GM19324 (cell line): Measurements from ENCODE around the gene APOBEC3G.

Experiments
- ATAC-seq: cut with Tn5 transposase; IDR thresholded peaks from one replicate; pipeline ENCODE4 v1.9.1; 2021; ENCODE audit warnings: mild to moderate bottlenecking, moderate library complexity; ENCODE audit not compliant: unreplicated experiment, low FRiP score

Gene APOBEC3G

DNA sequence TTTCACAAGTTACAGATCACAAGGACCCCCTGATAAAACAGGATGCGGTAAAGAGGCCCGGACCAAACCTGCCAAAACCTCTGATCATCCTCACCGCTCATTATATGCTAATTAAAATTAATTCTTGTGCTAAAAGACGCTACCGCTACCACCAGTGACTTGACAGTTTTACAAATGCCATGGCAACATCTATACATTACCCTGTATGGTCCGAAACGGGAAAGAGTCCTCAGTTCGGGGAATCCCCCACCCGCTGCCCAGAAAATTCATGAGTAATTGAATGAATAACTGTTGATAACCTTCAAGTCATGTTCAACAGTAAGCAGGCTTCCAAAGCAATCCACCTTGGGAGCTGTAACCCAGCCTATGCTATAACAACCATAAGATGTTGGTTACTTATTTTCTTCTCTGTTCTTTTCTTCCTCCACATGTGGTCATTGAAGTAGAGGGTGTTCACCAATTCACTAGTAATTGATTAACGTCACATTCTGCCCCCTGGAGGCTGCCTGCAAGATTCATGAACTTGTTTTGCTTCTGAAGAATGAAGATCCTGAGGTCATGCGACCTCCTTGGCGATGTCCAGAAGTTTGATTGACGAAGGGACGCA, 40.6 kb downstream of the APOBEC3G start:
- ATAC-seq, result peak; percentile 40

- ATAC-seq, result no peak
These were observed 43.9 kb downstream of the APOBEC3G start for GRCh38 chr22:39120983-39121382.

GRCh38 chr22:39122772-39123470, 45.8 kb downstream of the APOBEC3G start:
- ATAC-seq, result no peak

DNA sequence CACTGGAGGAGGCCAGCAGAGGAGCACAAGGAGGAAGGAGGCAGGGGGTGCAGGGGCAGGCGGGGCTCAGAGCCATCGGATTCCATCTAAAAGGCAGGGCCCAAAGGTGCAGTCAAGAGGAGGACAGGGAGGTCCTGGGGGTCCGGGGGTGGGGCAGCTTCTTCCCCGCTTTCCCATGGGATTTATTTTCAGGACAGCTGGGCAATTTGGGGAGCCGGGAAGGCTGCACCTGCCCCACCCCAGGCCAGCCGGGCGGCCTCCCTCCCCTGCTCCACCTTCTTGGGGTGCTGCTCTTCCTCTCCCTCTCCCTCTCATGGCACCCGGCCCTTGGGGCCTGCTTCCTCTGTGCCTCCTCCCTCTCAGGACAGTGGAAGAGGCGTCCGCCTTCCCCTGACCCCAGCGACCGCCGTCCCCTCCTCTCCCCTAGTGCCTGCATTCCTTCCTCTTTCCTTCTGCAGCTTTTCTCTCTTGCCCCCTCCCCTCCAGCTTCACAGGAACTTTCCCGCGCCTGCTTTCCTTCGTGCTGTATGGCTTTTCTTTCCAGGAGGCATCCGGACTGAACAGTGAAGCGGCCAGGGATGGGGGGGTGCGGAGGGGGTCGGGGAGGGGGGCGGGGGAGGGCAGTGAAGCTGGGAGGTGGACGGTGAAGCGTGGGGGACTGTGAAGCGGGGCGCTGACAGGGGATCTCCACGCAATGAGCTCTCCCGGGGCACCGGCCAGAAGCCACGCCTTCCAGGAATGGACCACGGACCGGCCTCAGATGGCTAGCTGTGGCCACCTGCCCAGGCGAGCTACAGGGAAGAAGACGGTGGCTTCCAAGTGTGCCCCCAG, 46.9 kb downstream of the APOBEC3G start:
- no peak for ATAC-seq

DNA sequence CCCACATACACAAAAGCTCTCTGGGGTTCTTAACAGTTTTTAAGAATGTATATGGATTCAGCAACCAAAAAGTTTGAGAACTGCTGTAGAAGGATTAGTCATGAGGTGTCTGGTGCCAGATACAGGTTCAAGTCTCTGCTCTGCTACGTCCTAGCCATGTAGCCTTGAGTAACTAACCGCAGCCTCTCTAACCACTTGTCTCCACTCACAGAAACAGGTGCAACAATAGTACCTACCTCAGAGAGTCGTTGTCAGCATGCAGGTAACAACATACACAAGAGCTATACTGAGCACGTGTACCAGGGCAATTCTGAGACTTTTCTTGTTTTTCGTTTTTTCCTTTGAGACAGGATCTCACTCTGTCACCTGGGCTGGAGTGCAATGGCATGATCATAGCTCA, 48.5 kb downstream of the APOBEC3G start:
- no peak for ATAC-seq

- no peak for ATAC-seq
These were observed 51.4 kb downstream of the APOBEC3G start for GRCh38 chr22:39128508-39128907.

- no peak for ATAC-seq
These were observed 52.0 kb downstream of the APOBEC3G start for GRCh38 chr22:39129081-39129480.

DNA sequence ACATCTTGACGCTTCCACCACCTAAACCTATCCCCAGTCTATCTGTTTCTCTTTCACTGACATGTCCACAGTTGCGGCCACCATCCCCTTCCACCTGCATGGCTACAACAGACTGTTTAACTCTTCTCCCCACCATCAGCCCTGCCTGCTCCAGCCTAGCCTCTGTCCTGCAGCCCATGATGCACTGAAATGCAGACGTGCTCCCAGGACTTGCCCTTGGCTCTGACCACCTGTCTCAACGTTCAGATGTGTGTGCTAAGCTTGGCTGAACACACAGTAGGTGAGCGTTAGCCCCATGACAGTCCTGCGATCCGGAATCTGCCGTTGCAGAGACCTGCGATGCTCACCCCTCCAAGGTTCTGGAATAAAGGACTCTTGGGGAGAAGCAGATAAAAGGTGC, 52.7 kb downstream of the APOBEC3G start:
- no peak for ATAC-seq

DNA sequence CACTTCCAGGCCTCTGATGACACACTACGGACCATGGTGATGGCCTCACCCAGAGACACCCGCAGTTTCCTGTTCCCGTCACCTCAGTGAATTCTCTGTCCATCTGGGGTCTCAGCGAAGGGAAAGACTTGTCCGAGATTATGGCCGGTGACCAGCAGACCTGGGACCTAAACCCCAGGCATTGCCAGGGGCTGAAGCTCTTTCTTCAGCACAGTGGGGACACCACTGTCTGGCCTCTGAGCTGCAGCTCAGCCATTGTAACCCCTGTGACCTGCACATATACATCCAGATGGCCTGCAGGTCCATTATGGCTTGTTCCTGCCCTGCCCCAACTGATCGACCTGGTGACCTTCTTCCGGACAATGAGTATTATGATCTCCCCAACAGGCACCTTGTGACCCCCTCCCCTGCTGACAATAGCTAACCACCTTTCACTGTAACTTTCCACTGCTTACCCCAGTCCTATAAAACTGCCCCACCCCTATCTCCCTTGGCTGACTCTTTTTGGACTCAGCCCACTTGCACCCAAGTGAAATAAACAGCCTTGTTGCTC, 53.2 kb downstream of the APOBEC3G start:
- no peak for ATAC-seq

DNA sequence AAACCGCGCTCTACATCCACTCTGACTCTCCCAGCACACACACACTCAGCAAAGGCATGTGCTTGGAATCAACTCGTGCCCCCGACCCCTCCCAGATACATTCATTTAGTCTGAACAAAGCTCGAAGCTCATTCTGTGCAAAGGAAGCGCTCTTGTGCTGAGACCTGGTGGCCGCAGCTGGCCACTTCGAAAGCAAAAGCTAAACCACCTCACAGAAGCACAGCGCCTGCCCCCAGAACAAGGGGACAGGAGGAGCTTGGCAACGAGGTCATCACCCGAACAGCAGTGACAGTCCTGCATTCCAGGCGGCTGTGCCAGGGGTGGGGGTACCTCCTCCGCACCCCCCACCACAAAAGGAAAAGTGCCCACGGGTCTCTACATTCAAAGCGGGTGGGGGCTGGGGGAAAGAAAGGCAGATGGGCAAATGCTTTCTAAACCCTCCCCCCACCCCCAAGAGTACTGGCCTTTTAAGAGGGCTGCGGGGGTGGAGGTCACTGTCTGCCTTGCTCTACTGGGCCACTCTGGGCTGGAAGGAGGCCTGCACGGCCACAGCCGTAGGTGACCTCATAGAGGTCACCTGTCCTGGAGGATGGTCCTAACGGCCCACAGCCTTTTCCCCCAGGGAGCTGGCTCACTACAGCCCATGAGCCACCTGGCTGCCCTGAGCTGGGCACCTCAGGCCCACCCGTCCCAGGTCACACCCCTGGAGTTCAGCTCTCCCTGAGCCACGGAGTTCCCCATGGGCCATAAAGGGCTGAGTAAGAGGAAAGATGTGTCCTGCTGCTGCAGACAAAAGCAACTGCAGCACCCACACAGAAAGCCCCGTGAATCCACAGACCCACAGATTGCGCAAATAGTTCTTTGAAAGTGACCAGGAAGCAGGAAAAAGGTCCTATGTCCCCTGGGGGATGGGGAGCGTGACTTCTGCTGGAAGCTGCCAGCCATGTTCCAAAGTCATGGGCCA, 54.1 kb downstream of the APOBEC3G start:
- ATAC-seq, result no peak

DNA sequence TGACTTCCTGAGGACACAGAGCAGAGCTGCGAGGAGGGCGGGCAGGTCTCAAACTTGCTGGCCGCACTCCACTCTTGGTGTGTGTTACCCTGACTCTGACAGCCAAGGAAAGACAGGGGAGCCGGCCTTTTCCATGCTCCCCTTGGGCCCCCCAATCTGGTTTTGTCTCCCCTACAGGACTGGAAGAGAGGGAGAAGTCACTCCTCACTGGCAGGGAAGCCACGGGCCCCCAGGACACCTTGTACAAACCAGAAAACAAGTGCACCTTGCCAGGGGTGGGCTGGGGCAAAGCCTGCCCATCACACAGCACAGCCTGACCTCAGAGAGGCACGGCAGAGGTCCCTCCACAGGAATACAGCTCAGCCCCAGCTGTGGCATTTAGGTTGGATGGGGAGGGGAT, 55.2 kb downstream of the APOBEC3G start:
- ATAC-seq, result no peak

GRCh38 chr22:39132871-39133524, 55.9 kb downstream of the APOBEC3G start:
- ATAC-seq, result no peak

DNA sequence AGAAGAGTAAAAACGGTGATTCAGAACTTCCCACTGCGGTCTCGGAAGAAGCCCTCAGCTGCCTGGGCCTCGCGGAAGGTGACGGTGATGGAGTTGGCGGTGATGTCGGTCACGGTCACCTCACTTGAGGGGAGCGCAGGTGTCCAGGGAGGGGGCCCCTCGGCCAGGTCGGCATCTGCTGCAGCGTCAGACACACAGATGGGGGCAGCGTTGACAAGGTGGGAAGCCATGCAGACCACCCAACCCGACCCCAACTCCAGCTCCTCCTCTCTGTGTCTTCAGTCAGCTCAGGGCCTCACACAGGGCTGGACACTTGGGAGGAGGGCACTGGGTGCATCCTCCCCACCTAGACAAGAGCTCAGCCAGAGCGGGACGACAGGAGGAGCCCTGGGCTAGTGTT, 56.8 kb downstream of the APOBEC3G start:
- no peak for ATAC-seq

GRCh38 chr22:39134366-39135091, 57.5 kb downstream of the APOBEC3G start:
- ATAC-seq, result no peak

DNA sequence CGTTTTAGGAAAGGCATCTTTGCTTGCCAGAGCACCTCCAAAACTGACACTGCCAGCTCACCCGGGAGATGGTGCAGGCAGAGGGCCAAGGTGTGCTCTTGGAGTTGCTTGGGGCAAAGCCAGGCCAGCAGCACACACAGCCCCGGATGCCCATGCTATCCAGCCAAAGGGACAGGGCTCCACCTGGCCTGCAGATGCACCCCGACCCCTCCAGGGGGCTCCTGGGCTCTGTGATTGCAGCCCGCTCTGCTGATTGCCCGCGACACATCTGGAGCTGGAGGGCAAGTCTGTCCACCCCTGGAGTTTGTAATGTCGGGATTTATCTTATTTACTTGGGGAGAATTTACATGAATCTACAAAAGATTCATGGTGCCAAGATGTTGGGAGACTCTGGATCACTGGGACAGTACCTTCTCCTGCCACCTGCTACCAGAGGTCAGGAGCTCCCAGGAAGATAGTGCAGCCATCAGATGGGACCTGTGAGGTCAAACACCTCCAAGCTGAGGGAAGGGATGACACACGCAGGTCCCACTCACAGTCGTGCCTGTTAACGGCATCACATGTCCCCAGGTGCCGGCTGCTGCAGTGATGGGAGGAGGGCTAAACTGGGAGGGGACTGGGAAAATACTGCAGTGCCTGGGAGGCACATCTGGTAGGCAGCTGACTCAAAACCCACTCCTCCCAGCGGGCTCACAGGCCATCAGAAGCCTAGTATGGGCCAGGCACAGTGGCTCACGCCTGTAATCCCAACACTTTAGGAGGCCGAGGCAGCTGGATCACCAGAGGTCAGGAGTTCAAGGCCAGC, 58.2 kb downstream of the APOBEC3G start:
- no peak for ATAC-seq

DNA sequence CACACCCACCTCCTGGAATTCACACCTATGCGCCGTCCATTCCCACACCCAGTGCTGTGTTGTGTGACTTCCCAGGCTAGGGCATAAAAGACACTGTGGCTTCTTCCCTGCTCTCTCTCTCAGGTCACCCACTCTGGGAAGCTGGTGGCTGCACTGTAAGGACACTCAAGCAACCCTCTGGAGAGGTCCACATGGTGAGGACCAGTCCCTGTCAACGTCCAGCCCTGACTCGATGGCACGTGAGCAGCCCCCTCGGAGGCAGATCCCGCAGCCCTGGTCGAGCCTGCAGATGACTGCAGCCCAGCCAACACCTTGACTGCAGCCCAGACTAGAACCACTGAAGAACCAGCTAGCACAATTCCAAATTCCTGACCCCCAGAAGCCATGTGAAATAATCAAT, 59.2 kb downstream of the APOBEC3G start:
- no peak for ATAC-seq
